Osteoblast (primary cell): Measurements from ENCODE around the gene VIPR1. TPM values are rescaled to one million over a fixed set of nuclear protein-coding genes. Genes with fewer than 3 reads are reported as not detected.
A peak's percentile ranks its signal among the peaks of the same experiment; 100 is the strongest.

ENCODE experiments used
- DNase-seq: peaks from one replicate; pipeline ENCODE4 v3.0.0; 2011; ENCODE audit warnings: low spot score, mixed read lengths; ENCODE audit not compliant: insufficient read length; ENCODE audit errors: missing footprints
- H2AFZ ChIP-seq: 2 replicates; pipeline ENCODE4 v1.6.0; 2011; ENCODE audit warnings: mild to moderate bottlenecking, low read length
- H3K27ac ChIP-seq: 2 replicates; pipeline ENCODE4 v1.5.1; 2011; ENCODE audit warnings: mild to moderate bottlenecking, low read depth, low read length, moderate library complexity
- H3K27me3 ChIP-seq: 2 replicates; pipeline ENCODE4 v1.6.0; 2012; ENCODE audit warnings: mild to moderate bottlenecking, control low read depth, inconsistent platforms, low read length, moderate library complexity; ENCODE audit not compliant: insufficient read depth
- H3K36me3 ChIP-seq: 2 replicates; pipeline ENCODE4 v1.5.1; 2011; ENCODE audit warnings: mild to moderate bottlenecking, low read length, control low read depth, moderate library complexity; ENCODE audit not compliant: insufficient read depth
- H3K4me1 ChIP-seq: 2 replicates; pipeline ENCODE4 v1.5.1; 2011; ENCODE audit warnings: mild to moderate bottlenecking, low read length, control low read depth, moderate library complexity; ENCODE audit not compliant: insufficient read depth
- H3K4me2 ChIP-seq: 2 replicates; pipeline ENCODE4 v1.6.0; 2011; ENCODE audit warnings: mild to moderate bottlenecking, low read length; ENCODE audit not compliant: insufficient read depth
- H3K4me3 ChIP-seq: fragments of 200-600 bp; sonication (generic); 3 replicates; pipeline ENCODE4 v1.5.1; 2012; ENCODE audit warnings: mild to moderate bottlenecking, low read length, inconsistent platforms; ENCODE audit not compliant: insufficient read depth
- H3K79me2 ChIP-seq: 2 replicates; pipeline ENCODE4 v1.6.0; 2012; ENCODE audit warnings: mild to moderate bottlenecking, low read length, control low read depth, inconsistent platforms; ENCODE audit not compliant: insufficient read depth
- H3K9me3 ChIP-seq: 2 replicates; pipeline ENCODE4 v1.5.1; 2011; ENCODE audit warnings: low read depth, low read length, control low read depth
- H4K20me1 ChIP-seq: 2 replicates; pipeline ENCODE4 v1.6.0; 2012; ENCODE audit warnings: mild to moderate bottlenecking, low read length, control low read depth; ENCODE audit not compliant: insufficient read depth
- CTCF ChIP-seq: IDR thresholded peaks from 2 replicates; pipeline ENCODE4 v1.5.1; 2011; ENCODE audit warnings: mild to moderate bottlenecking, low read depth, low read length, moderate library complexity; ENCODE audit errors: extremely low read depth
- total RNA-seq: library from RNA; depleted of rRNA; stranded (reverse); fragments of >200 nt; gene quantifications from 2 replicates; pipeline ENCODE4 v1.2.3, GENCODE V29; 2012

Gene VIPR1
- total RNA-seq, 1 donor = not detected

- Histone ChIP-seq H3K27ac (no peak overlapping the region), H3K4me2 (no peak overlapping the region), H3K4me3 (no peak overlapping the region), H3K79me2 (no peaks in the 10 kb centered on the region), H3K9me3 (no peaks in the 10 kb centered on the region), H4K20me1 (no peaks in the 10 kb centered on the region), H3K27me3 (peaks cover 20% of the 10 kb centered on the region), H3K36me3 (no peaks in the 10 kb centered on the region), H2AFZ (no peak overlapping the region), H3K4me1 (peaks cover 4% of the 10 kb centered on the region)
- no peak for TF ChIP-seq CTCF
- DNase-seq = no peak
These were observed 7.0 kb upstream of the VIPR1 start for GRCh38 chr3:42495393-42495792.

- H3K4me2 ChIP-seq = peak overlapping the region; percentile 32
- H3K27me3 ChIP-seq = peaks cover 38% of the 10 kb centered on the region
- DNase-seq = no peak
These were observed 5.3 kb upstream of the VIPR1 start for GRCh38 chr3:42497009-42497731.

GRCh38 chr3:42498034-42498433, 4.4 kb upstream of the VIPR1 start:
- Histone ChIP-seq H3K4me3 (no peak overlapping the region), H3K27ac (no peak overlapping the region), H3K36me3 (no peaks in the 10 kb centered on the region), H3K4me2 (no peak overlapping the region), H4K20me1 (no peaks in the 10 kb centered on the region), H3K4me1 (peaks cover 8% of the 10 kb centered on the region), H3K27me3 (peaks cover 45% of the 10 kb centered on the region), H3K79me2 (no peaks in the 10 kb centered on the region), H2AFZ (no peak overlapping the region), H3K9me3 (no peaks in the 10 kb centered on the region)
- DNase-seq = no peak
- no peak for TF ChIP-seq CTCF

More at GRCh38 chr3:42497009-42497731, 5.3 kb upstream of the VIPR1 start:
- Histone ChIP-seq H3K4me1 (peaks cover 7% of the 10 kb centered on the region), H3K27ac (no peak overlapping the region), H3K36me3 (no peaks in the 10 kb centered on the region), H4K20me1 (no peaks in the 10 kb centered on the region), H3K9me3 (no peaks in the 10 kb centered on the region), H3K79me2 (no peaks in the 10 kb centered on the region), H3K4me3 (no peak overlapping the region), H2AFZ (no peak overlapping the region)
- no peak for TF ChIP-seq CTCF

- no peak for DNase-seq
- Histone ChIP-seq H3K79me2 (no peaks in the 10 kb centered on the region), H4K20me1 (no peaks in the 10 kb centered on the region), H3K4me1 (peaks cover 8% of the 10 kb centered on the region), H3K27ac (no peak overlapping the region), H3K36me3 (no peaks in the 10 kb centered on the region), H3K4me2 (no peak overlapping the region), H2AFZ (no peak overlapping the region), H3K9me3 (no peaks in the 10 kb centered on the region), H3K27me3 (peaks cover 54% of the 10 kb centered on the region), H3K4me3 (no peak overlapping the region)
- TF ChIP-seq CTCF = no peak
These were observed 3.5 kb upstream of the VIPR1 start for GRCh38 chr3:42498791-42499477.
